Stimulated activated CD8-positive, alpha-beta memory T cell treated with anti-CD3 and anti-CD28 coated beads, Interleukin-12 subunit alpha, Interleukin-12 subunit beta, amount 100 ng/mL, for 1 hour (primary cell): Measurements from ENCODE around the gene CACNG4.

Source experiments
- DNase-seq: peaks from one replicate; pipeline ENCODE4 v3.0.0-alpha.2; 2020; ENCODE audit warnings: low read depth

CACNG4 gene

DNA sequence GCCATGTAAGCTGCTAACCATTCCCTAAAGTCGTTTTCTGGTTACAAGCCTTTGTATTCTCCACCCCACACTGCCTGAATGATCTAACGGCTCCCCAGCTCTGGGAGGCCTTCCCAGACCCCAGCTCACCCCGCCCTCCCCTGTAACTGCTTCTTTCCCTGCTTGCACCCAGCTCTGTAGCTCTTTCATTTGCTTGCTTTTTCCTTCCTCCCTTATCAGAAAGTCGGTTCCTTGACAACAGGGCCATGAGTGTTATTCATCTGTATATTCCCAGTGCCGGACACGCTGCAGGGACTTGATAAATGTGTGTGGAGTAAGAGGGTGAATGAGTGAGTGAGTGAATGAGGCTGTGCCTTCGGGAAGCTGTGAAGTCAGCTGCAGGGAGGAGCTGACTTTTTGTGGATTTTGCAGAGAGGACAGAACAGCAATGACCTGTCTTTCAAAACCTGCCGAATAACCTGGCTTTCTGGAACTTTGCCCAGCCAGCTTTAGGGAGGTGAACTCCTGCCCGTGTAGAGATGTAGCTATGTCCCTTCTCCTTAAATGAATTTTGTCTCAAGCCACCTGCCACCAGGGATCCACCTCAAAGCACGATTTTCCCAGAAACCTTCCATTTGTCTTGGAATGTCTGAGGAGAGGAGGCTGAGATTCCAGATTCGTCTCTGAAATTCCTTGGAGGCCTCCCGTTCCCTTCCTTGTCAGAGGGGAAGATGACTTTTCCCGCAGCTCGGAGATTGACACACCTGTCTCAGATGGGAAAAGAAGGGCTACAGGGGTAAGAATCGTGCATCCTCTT lies 20.0 kb upstream of the CACNG4 start:
- DNase-seq = no peak

GRCh38 chr17:66945147-66945835 lies 19.2 kb upstream of the CACNG4 start:
- no peak for DNase-seq

- DNase-seq = no peak
These were observed 18.3 kb upstream of the CACNG4 start for GRCh38 chr17:66946251-66946650.

- DNase-seq = no peak
These were observed 17.2 kb upstream of the CACNG4 start for GRCh38 chr17:66947311-66947710.

DNA sequence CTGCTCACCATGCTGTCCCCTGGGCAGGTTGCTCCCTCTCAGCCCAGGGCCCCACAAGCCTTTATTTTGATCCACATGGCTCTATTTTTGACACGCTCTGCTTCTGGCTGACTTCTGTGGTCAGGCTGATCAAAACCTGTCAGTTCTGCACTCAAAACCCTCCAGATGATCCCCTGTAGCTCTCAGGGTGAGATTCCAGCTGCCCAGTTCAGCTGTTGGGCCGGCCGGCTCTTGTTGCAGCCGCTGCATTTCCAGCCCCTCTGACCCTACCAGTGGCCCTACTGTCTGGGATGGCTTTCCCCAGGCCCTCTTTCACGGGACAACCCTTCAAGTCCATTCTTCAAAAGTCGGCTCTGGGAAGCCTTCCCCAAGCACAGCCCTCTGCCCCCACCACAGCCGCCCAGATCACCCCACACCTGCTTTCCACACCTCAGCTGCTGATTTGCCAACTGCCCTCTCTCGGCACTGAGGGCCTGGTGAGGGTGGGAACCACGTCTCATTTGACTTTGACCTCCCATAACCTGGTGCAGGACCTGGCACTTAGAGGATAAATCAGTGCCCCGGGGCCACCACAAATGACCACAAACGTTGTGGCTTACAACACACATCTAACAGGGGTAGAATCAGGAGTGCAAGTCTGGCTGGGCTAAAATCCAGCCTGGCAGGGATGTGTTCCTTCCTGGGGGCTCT lies 16.3 kb upstream of the CACNG4 start:
- no peak for DNase-seq

DNA sequence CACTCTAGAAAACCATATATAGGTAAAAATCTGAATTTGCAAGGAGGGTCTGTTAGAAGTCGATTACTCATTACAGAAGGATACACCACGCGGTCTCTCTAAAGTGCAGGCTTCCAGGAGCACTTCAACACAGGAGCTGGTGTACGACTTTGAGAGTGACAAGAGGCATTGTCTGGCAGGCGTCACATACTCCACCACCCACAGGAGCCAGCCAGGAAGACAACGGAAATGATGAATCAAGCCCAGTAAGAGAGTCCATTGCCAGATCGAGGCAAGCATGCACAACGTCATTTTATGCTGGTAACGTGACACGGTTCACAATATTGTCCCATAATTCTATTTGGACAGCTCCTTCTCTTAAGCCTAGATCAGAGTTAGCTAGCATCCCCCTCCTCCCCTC lies 15.0 kb upstream of the CACNG4 start:
- DNase-seq = no peak

- no peak for DNase-seq
These were observed 14.2 kb upstream of the CACNG4 start for GRCh38 chr17:66950325-66950724.

GRCh38 chr17:66950886-66951604 lies 13.5 kb upstream of the CACNG4 start:
- no peak for DNase-seq

DNA sequence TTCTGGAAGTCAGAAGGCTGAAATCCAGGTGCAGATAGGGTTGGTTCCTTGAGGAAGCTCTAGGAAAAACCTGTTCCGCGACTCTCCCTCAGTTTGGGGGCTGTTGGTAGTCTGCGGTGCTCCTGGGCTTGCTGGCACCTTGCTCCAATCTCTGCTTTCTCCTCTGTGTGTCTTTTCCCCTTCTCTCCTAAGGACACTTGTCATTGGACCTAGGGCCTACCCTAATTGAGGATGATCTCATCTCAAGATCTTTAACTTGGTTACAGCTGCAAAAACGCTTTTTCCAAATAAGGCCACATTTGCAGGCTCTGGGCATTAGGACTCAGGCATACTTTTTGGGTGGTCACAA lies 12.9 kb upstream of the CACNG4 start:
- DNase-seq = no peak

DNA sequence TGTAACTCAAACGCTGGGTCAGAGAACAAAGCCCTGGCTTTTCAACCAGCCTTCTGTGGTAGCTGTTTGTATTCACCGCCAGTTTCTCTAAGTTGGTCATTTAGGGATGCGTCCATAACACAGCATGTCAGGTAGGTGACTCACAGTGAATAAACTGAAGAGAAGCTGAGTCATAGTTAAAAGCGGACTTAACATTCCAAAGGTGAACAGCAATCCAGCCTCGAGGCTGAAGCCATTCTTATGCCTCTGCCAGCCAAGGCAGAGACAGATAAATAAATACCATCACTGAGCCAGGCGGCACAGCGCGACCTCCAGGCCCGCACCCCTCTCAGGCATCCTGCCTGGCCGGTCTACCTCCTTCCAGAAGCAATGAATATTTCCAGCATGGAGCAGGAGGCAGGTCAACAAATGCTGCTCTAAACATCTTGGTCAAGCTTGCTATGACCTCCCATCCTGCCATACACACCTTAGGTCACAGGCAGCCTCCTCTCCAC lies 12.4 kb upstream of the CACNG4 start:
- no peak for DNase-seq

DNA sequence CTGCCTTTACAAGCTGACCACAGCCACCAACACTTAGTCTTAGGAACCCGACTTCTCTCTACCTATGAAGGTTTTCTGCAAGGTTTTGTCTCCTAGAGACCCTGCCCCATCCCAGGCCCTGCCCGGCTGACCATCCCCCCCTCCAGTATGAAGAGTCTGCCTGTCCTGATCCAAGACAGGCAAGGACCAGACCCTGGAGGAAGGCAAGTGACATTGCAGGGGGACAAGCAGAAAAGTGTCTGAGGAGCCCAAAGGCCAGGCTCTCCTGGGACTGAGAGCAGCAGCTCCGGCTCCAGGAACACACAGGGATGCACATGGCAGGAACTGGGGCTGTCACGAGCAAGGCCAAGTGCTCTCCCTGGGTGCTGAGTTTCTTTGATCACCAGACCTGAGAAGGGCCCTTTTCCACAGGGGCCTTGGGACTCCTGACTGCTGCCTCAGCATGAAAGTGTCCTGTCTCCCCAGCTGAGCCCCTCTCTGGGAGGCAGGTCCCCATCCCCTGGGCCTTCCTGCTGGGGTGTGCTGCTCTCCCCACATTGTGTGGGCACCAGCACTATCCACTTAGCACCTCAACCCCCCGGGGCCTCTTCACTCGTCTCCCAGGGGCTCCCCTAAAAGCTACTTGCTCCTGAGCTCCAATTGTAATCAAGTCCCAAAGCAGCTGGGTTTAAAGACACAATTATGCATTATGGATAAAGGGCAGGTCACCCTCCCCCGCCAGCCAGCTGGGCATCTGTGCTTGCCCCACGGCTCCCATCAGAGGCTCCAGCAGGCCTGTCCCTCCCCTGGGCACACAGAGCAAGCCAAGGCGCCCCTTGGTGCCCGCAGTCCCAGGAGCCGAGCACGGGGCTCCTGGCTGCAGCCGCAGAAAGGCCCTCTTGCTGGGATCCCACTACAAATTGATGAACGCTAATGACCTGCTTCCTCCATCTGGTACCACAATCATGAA lies 11.6 kb upstream of the CACNG4 start:
- no peak for DNase-seq

DNA sequence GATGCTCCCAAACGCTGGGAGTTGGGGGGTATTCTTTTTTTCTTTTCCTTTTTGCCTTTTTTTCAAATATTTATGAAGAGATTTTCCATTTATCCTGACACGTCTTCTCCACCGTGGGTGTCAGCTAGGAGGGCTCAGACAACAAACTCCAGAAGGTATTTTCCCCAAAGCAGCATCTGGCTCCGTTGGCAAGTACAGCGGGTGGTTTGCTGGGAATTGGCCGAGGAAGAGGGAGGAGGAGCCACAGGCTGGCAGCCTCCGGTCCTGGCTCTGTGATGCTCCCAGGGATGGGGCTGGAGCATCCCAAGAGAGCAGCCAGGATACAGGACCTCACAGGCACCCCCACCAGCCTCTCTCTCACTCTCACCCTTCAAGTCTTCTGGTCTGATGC lies 10.9 kb upstream of the CACNG4 start:
- DNase-seq = no peak

- DNase-seq = no peak
These were observed 9.9 kb upstream of the CACNG4 start for GRCh38 chr17:66954632-66955031.

DNA sequence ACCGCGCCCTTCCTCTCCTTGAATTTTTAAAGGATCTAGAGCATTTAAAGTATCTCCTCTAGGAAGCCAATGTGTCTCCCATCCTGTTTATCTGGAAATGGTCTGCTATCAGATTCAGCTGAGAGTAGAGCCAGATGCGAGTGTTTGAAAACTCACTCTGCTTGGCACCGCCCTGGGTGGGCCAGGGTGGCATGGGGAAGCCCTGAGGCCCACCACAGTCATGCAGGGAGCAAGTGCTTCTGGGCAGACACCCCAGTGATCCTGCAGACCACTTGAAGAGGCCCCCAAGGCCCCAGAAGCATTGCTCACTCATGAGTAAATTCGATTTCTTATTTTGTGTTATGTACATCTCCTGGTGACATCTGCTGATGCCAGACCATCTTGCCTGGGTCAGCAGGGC lies 8.7 kb upstream of the CACNG4 start:
- DNase-seq = no peak

GRCh38 chr17:66956941-66957340 lies 7.6 kb upstream of the CACNG4 start:
- DNase-seq = no peak

DNA sequence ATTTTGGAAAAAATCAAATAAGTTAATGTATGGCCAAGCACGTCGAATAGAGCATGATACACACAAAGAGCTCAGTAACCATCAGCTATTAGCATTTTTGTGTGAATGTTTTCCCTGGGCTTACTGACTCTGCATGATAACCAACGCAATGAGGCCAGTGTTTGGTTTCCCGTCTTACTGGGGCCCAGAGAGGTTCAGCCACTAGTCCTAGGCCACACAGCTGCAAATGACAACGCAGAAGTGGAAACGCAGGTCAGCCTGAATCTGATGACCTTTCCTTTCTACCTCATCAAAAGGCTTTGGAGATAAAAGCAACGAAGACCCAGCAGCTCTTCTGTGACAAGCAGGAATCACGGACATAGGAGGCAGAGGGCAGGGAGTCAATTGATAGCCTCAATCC lies 7.2 kb upstream of the CACNG4 start:
- DNase-seq = no peak

DNA sequence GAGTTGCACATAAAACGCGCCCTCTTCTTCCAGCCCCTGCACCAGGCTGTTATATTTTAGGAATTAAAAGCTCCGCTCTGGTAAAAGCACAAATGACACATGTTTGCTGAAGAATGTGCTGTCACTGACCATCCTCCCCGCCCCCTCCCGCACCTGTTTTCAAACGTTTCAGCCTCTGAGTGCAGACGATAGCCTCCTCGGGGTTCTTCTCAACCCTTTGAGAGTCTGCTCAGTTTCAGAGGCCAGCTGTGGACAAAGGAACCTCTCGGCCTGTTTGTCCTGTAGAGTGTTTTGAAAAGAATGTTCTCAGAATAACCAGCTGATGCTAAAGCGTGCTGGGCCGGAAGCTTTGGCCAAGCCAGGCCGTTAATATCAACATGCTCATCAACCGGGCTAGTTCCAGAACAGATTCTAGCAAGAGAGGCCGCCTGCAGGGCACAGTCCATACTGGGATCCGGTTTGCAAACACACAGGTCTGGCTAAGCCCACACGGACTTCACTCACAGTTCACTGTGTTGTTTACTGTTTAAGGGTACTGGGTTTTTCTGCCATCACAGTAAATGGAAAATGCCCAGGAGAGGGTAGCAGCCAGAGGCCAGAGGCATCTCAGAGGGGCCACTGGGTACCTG lies 6.4 kb upstream of the CACNG4 start:
- no peak for DNase-seq

DNA sequence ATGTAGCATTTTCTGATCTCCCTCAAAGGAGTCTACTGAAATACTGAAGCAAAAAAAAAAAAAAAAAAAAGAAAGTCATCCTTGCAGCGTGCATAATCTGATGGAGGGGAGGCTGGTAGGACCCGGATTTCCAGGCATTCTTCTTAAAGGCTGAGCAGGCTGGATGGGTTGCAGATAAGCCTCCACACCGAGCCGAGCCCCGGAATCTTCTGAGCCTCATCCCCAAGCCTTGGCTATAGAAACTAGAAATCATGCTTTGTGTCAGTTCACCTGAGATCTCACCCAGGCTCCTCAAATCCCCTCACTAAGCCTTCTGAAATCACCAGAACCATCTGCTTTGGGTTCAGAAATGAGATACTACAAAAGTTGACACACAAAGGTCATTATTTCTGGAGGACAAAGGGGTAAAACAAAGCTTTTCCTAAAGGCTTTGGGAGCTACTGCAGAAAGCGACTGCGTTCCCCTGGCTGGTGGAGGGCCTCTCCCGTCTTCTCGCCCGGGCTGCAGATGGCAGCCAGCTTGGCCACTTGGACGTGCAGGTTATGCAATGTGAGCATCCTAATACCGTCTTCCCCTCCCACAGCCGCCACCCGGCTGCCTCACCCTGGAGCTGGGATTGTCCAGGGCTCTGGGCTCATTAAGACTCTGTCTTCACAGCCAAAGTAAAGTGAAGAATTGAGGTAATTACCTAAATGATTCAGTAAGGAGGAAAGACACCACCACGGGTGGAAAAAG lies 4.7 kb upstream of the CACNG4 start:
- no peak for DNase-seq

GRCh38 chr17:66960613-66961012 lies 3.9 kb upstream of the CACNG4 start:
- no peak for DNase-seq

GRCh38 chr17:66963521-66963908 lies 992 bp upstream of the CACNG4 start:
- DNase-seq = no peak
